Subcutaneous adipose tissue (tissue), 4 donors: ENCODE measurements around the gene ACSS1. TPM values are rescaled to one million over a fixed set of nuclear protein-coding genes. Genes with fewer than 3 reads are reported as not detected.

ENCODE experiments used
- CTCF ChIP-seq: fragments of 450-650 bp; IDR thresholded peaks from one replicate; pipeline ENCODE4 v1.5.1; 2016; ENCODE audit warnings: low read depth, mild to moderate bottlenecking, control low read depth, antibody characterized with exemption, moderate library complexity
- total RNA-seq, 4 donors: library from RNA; depleted of rRNA; stranded (reverse); fragments of >200 nt; gene quantifications; one replicate each; pipeline ENCODE4 v1.1.0, GENCODE V29; 2016

Gene ACSS1
- total RNA-seq, 4 donors from 2014 or later = 9.3 to 35.6 (median 16.2) TPM

- no peak for TF ChIP-seq CTCF
Observed at GRCh38 chr20:25005661-25006060, 52.3 kb downstream of the ACSS1 start.

- no peak for TF ChIP-seq CTCF
Observed at GRCh38 chr20:25005220-25005619, 52.7 kb downstream of the ACSS1 start.

GRCh38 chr20:25003002-25003401, 54.9 kb downstream of the ACSS1 start:
- no peak for TF ChIP-seq CTCF

- TF ChIP-seq CTCF = no peak
Observed at GRCh38 chr20:25000268-25000801, 57.6 kb downstream of the ACSS1 start.

GRCh38 chr20:24999568-24999967, 58.4 kb downstream of the ACSS1 start:
- TF ChIP-seq CTCF = no peak

- no peak for TF ChIP-seq CTCF
Observed at GRCh38 chr20:24998631-24999445, 59.1 kb downstream of the ACSS1 start.

GRCh38 chr20:24998121-24998520, 59.8 kb downstream of the ACSS1 start:
- TF ChIP-seq CTCF = no peak
